Dermis blood vessel endothelial cell (primary cell): Measurements from ENCODE around the gene ZMIZ1. TPM values are rescaled to one million over a fixed set of nuclear protein-coding genes. Genes with fewer than 3 reads are reported as not detected.

Source experiments
- DNase-seq: peaks from one replicate; pipeline ENCODE4 v3.0.0; 2010
- total RNA-seq: library from RNA; depleted of rRNA; stranded (reverse); fragments of >200 nt; gene quantifications from 2 replicates; pipeline ENCODE4 v1.2.3, GENCODE V29; 2014

The ZMIZ1 gene
- total RNA-seq, 1 donor from 2014 or later: 18.2 TPM

DNA sequence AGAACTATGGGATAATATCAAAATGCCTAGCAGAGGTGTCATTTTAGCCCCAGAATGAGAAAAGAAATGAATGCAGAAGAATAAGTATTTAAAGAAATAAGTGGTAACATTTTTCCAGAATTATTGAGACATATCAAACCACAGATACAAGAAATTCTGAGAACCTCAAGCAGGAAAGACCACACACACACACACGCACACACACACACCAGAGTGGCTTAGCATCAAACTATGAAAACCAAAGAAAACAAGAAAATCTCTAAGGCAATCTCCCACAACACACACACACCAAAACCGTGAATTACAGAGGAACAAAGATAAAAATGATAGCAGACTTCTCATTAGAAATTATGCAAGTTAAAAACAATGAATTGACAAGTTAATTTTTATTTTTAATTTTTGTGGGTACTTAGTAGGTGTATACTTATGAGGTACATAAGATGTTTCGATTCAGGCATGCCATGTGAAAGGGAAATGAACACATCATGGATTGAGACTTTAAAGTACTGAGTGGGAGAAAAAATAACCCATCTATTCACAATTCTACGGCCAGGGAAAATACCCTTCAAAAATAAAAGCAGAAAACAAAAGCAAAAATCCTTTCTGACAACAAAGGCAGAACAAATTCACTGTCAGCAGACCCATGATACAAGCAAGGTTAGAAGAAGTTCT lies 293.1 kb downstream of the ZMIZ1 start:
- no peak for DNase-seq
